ENCODE measurements around the gene PCNA. TPM values are rescaled to one million over a fixed set of nuclear protein-coding genes. Genes with fewer than 3 reads are reported as not detected.

PCNA gene
- total RNA-seq, 1 experiment from 2014 or later: 273 TPM

- ATAC-seq (peak; percentile 96), DNase-seq (ENCODE audit: low read depth, low spot score) (no peak)
- H3K27ac ChIP-seq (ENCODE audit: low read depth, low read length): no peak overlapping the region
- no peaks in the 10 kb centered on the region for H4K20me1 ChIP-seq (ENCODE audit: insufficient read depth)
- no TSS peak for BruUV-seq (replicated peaks)
- no peaks in the 10 kb centered on the region for H3K9me3 ChIP-seq (ENCODE audit: control insufficient read depth in 1 of 2, insufficient read depth in 1 of 2, low read depth in 1 of 2, low read length in 2 of 2)
- ChIA-PET CTCF (interaction anchor here (1.9 kb wide), 1 partner anchor 42 kb away, joined by 6 read pairs; the partner anchor contains the start of gene CDS2), RAD21 (ENCODE audit: low non-redundant PET in 1 of 2, low total read pairs in 2 of 2, uncharacterized antibody in 2 of 2, unreplicated experiment in 2 of 2) (interaction anchor here (1.2 to 1.5 kb wide), 2 partner anchors 42 kb away, joined by 4 to 5 read pairs; partner anchors contain the start of gene CDS2 (in 2 of the 2)), POLR2A (interaction anchor here (1.7 to 1.8 kb wide), 2 partner anchors 10 to 42 kb away, joined by 4 to 7 read pairs; partner anchors contain the start of gene CDS2)
- H3K27me3 ChIP-seq (ENCODE audit: insufficient read depth, low read length): no peaks in the 10 kb centered on the region
- TF ChIP-seq YY1 (IDR thresholded peaks at IDR 0.05; ENCODE audit: extremely low read depth, insufficient replicate concordance, low read depth, low read length): no peak
- TF ChIP-seq EZH2phosphoT487 (IDR thresholded peaks at IDR 0.05; ENCODE audit: borderline replicate concordance): no peak
- TF ChIP-seq SP1 (IDR thresholded peaks at IDR 0.05; ENCODE audit: low read depth): no peak
- TF ChIP-seq POLR2AphosphoS5 (IDR thresholded peaks at IDR 0.05; ENCODE audit: low read depth, low read length): no peak
- TF ChIP-seq, protein P1, sequence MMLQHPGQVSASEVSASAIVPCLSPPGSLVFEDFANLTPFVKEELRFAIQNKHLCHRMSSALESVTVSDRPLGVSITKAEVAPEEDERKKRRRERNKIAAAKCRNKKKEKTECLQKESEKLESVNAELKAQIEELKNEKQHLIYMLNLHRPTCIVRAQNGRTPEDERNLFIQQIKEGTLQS (IDR thresholded peaks at IDR 0.05): no peak
- TF ChIP-seq RAD21 (IDR thresholded peaks at IDR 0.05; ENCODE audit: low read depth): no peak
- no peak for TF ChIP-seq TCF7L2 (IDR thresholded peaks at IDR 0.05; ENCODE audit: borderline replicate concordance, extremely low read depth, insufficient read depth, insufficient read length)
- no peak for TF ChIP-seq FOSL1 (IDR thresholded peaks at IDR 0.05; ENCODE audit: low read depth)
- TF ChIP-seq, protein P2, sequence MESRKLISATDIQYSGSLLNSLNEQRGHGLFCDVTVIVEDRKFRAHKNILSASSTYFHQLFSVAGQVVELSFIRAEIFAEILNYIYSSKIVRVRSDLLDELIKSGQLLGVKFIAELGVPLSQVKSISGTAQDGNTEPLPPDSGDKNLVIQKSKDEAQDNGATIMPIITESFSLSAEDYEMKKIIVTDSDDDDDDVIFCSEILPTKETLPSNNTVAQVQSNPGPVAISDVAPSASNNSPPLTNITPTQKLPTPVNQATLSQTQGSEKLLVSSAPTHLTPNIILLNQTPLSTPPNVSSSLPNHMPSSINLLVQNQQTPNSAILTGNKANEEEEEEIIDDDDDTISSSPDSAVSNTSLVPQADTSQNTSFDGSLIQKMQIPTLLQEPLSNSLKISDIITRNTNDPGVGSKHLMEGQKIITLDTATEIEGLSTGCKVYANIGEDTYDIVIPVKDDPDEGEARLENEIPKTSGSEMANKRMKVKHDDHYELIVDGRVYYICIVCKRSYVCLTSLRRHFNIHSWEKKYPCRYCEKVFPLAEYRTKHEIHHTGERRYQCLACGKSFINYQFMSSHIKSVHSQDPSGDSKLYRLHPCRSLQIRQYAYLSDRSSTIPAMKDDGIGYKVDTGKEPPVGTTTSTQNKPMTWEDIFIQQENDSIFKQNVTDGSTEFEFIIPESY (IDR thresholded peaks at IDR 0.05; ENCODE audit: extremely low read depth, insufficient replicate concordance, low read length): no peak
- TF ChIP-seq SRF (IDR thresholded peaks at IDR 0.05; ENCODE audit: low read depth): no peak
- TF ChIP-seq POLR2A (IDR thresholded peaks at IDR 0.05; ENCODE audit: borderline replicate concordance, extremely low read depth, insufficient read depth, insufficient read length): no peak
- TF ChIP-seq ELF1 (IDR thresholded peaks at IDR 0.05; ENCODE audit: borderline replicate concordance, low read depth): no peak
- TF ChIP-seq JUND (IDR thresholded peaks at IDR 0.05): no peak
- no peak for TF ChIP-seq EGR1 (IDR thresholded peaks at IDR 0.05; ENCODE audit: low read depth)
- TF ChIP-seq SIN3A (IDR thresholded peaks at IDR 0.05; ENCODE audit: low read depth): no peak
- TF ChIP-seq EZH2 (IDR thresholded peaks at IDR 0.05): no peak
- no peak for TF ChIP-seq CTCF (IDR thresholded peaks at IDR 0.05 in 2 of 3, conservative IDR thresholded peaks at IDR 0.05 in 1 of 3; ENCODE audit: borderline replicate concordance in 1 of 3, insufficient read depth in 1 of 3, low read depth in 2 of 3, low read length in 2 of 3)
- H3K9ac ChIP-seq (ENCODE audit: low read length): peak overlapping the region; percentile 37
- H3K79me2 ChIP-seq (ENCODE audit: insufficient read depth, low read length): peaks cover 21% of the 10 kb centered on the region
- no peaks in the 10 kb centered on the region for H3K9me2 ChIP-seq (ENCODE audit: insufficient read depth)
- H3K4me1 ChIP-seq (ENCODE audit: control insufficient read depth in 1 of 2, insufficient read depth in 2 of 2, low read length in 2 of 2): peaks cover 14 to 18% of the 10 kb centered on the region in 2 experiments
- H2AFZ ChIP-seq (ENCODE audit: low read depth, low read length, poor library complexity, severe bottlenecking): no peak overlapping the region
- H3K4me3 ChIP-seq (replicated peaks in 1 of 2; ENCODE audit: low read depth in 1 of 2, low read length in 2 of 2): peak overlapping the region in 1 of 2 experiments; percentile 42; a peak in 2 of 4 replicates
- intact Hi-C loops (cut with micrococcal nuclease): no loop called here
- no peaks in the 10 kb centered on the region for H3K36me3 ChIP-seq (ENCODE audit: control insufficient read depth in 1 of 2, insufficient read depth in 2 of 2, low read length in 2 of 2)
- H3K4me2 ChIP-seq (ENCODE audit: low read length): peak overlapping the region; percentile 79
Observed at GRCh38 chr20:5168651-5169396, 49.1 kb upstream of the PCNA start.
